ENCODE results near the gene TUBG1. TPM values are rescaled to one million over a fixed set of nuclear protein-coding genes. Genes with fewer than 3 reads are reported as not detected.

The TUBG1 gene
- total RNA-seq, 1 experiment from 2014 or later, result 133 TPM

GRCh38 chr17:42565523-42566214 lies 43.8 kb upstream of the TUBG1 start:
- no peak for DNase-seq
- Mint-ChIP-seq H3K27ac (ENCODE audit: unreplicated experiment) (peak overlapping the region; percentile 47), H3K9me3 (ENCODE audit: low read depth, unreplicated experiment) (no peaks in the 10 kb centered on the region), H3K36me3 (ENCODE audit: insufficient read depth, unreplicated experiment) (peaks cover 90% of the 10 kb centered on the region), H3K4me3 (ENCODE audit: low read depth, unreplicated experiment) (peak overlapping the region; percentile 85), H3K4me1 (ENCODE audit: low read depth, unreplicated experiment) (peaks cover 34% of the 10 kb centered on the region), H3K27me3 (ENCODE audit: unreplicated experiment) (no peaks in the 10 kb centered on the region)
- intact Hi-C loops (cut with micrococcal nuclease; ENCODE audit: unreplicated experiment), result no loop called here
- TF ChIP-seq, protein P1, sequence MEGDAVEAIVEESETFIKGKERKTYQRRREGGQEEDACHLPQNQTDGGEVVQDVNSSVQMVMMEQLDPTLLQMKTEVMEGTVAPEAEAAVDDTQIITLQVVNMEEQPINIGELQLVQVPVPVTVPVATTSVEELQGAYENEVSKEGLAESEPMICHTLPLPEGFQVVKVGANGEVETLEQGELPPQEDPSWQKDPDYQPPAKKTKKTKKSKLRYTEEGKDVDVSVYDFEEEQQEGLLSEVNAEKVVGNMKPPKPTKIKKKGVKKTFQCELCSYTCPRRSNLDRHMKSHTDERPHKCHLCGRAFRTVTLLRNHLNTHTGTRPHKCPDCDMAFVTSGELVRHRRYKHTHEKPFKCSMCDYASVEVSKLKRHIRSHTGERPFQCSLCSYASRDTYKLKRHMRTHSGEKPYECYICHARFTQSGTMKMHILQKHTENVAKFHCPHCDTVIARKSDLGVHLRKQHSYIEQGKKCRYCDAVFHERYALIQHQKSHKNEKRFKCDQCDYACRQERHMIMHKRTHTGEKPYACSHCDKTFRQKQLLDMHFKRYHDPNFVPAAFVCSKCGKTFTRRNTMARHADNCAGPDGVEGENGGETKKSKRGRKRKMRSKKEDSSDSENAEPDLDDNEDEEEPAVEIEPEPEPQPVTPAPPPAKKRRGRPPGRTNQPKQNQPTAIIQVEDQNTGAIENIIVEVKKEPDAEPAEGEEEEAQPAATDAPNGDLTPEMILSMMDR (IDR thresholded peaks at IDR 0.05; ENCODE audit: unreplicated experiment), result no peak
- no TSS peak for BruUV-seq (replicated peaks)
- CTCF ChIA-PET, result interaction anchor here (1.1 to 1.3 kb wide), 2 partner anchors 11 to 17 kb away, joined by 4 read pairs; partner anchors contain the start of gene PSMC3IP

DNA sequence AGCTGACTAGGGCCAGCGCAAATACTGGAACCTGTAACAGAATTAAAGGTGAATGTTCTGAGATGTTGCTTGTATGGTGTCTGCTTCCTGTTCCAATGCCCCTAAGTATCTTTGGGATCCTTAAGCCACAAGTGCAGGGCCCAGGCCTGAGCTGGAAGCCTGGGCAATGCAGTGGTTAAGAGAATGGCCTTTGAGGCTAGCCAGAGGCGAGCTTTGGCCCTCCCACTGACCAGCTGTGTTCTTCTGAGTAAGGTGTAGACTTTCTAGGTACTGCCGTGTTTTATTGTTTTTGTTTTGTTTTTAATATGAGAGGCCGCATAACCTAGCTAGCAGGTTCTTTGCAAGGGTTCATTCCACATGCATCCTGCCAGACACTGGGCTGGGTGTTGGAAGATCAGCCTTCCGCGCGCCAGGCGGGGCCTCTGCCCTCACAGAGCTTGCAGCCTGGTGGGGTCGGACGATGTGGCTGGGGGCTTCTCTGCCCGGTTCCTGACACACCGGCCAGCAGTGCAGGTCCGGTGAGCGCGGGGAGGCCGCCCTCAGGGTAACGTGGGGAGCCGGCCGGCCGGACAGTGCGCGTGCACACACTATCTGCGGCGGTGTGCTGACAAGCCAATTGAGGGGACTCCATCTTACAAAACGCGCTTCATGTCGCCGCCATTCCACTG lies 43.1 kb upstream of the TUBG1 start:
- TF ChIP-seq, protein P1 (IDR thresholded peaks at IDR 0.05; ENCODE audit: unreplicated experiment), result no peak
- no peaks in the 10 kb centered on the region for H3K9me3 Mint-ChIP-seq (ENCODE audit: low read depth, unreplicated experiment)
- H3K4me1 Mint-ChIP-seq (ENCODE audit: low read depth, unreplicated experiment), result peaks cover 34% of the 10 kb centered on the region
- CTCF ChIA-PET, result interaction anchor here (1.1 to 1.3 kb wide), 3 partner anchors 9 to 18 kb away, joined by 3 to 4 read pairs (median 4); partner anchors contain the start of gene PSMC3IP
- H3K27ac Mint-ChIP-seq (ENCODE audit: unreplicated experiment), result peak overlapping the region; percentile 47
- peaks cover 90% of the 10 kb centered on the region for H3K36me3 Mint-ChIP-seq (ENCODE audit: insufficient read depth, unreplicated experiment)
- no peak for DNase-seq
- no peaks in the 10 kb centered on the region for H3K27me3 Mint-ChIP-seq (ENCODE audit: unreplicated experiment)
- H3K4me3 Mint-ChIP-seq (ENCODE audit: low read depth, unreplicated experiment), result peak overlapping the region; percentile 85
- BruUV-seq (replicated peaks), result no TSS peak
- intact Hi-C loops (cut with micrococcal nuclease; ENCODE audit: unreplicated experiment), result no loop called here

DNA sequence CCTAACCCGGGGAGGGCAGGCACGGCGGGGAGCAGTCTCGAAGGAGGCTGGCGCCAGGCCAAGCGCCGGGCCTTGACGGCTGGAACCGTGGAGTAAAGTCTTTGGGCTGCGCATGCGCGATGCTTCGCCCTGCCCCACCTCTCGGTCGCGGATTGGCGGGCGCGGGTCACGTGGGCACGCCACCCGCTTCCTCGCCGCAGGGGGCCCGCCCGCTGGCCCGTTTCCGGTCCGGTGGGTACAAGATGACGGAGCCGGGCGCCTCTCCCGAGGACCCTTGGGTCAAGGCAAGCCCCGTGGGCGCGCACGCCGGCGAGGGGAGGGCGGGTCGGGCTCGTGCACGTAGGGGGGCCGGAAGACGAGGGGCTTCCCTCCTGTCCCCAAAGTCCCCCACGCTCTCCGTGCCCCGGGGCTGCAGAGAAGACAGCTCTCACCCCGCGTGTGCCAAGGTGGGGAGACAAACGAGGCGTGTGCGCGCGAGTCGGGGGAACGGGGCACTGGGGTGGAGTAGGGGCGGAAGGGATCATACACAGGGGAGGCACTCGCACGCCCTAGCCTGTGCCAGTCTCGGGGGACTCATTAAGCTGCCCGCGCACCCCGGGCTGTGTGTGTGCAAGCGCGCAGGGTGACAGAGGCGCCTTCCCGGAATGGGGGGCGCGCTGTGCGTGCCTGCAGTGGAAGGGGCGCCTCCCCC lies 42.5 kb upstream of the TUBG1 start, which contains the start of gene MLX:
Gene MLX (plus strand): TSS at position 218 of the 691 bp plus-strand sequence. CDS start 25 bp downstream, at position 243.
- H3K9me3 Mint-ChIP-seq (ENCODE audit: low read depth, unreplicated experiment), result no peaks in the 10 kb centered on the region
- CTCF ChIA-PET, result interaction anchor here (0.8 to 1.3 kb wide), 7 partner anchors 9 to 206 kb away, joined by 3 to 9 read pairs (median 3); partner anchors contain the start of genes PSMC3IP, RETREG3 and VPS25
- intact Hi-C loops (cut with micrococcal nuclease; ENCODE audit: unreplicated experiment), result no loop called here
- peak within 1 kb of the TSS; percentile 85 for H3K4me3 Mint-ChIP-seq (ENCODE audit: low read depth, unreplicated experiment)
- TF ChIP-seq, protein P1 (IDR thresholded peaks at IDR 0.05; ENCODE audit: unreplicated experiment), result no peak
- H3K36me3 Mint-ChIP-seq (ENCODE audit: insufficient read depth, unreplicated experiment), result peaks cover 90% of the 10 kb centered on the region
- DNase-seq, result peak; percentile 98
- BruUV-seq (replicated peaks), result TSS peak; percentile 0
- no peaks in the 10 kb centered on the region for H3K27me3 Mint-ChIP-seq (ENCODE audit: unreplicated experiment)
- peak within 1 kb of the TSS; percentile 47 for H3K27ac Mint-ChIP-seq (ENCODE audit: unreplicated experiment)
- H3K4me1 Mint-ChIP-seq (ENCODE audit: low read depth, unreplicated experiment), result peaks cover 34% of the 10 kb centered on the region

- Mint-ChIP-seq H3K27ac (ENCODE audit: unreplicated experiment) (peak overlapping the region; percentile 25), H3K36me3 (ENCODE audit: insufficient read depth, unreplicated experiment) (peaks cover 88% of the 10 kb centered on the region), H3K27me3 (ENCODE audit: unreplicated experiment) (no peaks in the 10 kb centered on the region), H3K9me3 (ENCODE audit: low read depth, unreplicated experiment) (no peaks in the 10 kb centered on the region), H3K4me1 (ENCODE audit: low read depth, unreplicated experiment) (peaks cover 33% of the 10 kb centered on the region), H3K4me3 (ENCODE audit: low read depth, unreplicated experiment) (no peak overlapping the region)
- no TSS peak for BruUV-seq (replicated peaks)
- TF ChIP-seq, protein P1 (IDR thresholded peaks at IDR 0.05; ENCODE audit: unreplicated experiment), result no peak
- intact Hi-C loops (cut with micrococcal nuclease; ENCODE audit: unreplicated experiment), result no loop called here
- CTCF ChIA-PET, result no interaction called here
- no peak for DNase-seq
Observed at GRCh38 chr17:42568341-42569111, 41.0 kb upstream of the TUBG1 start.
